HG03103 (cell line): ENCODE measurements around the gene FARS2.

Experiments
- ATAC-seq: cut with Tn5 transposase; IDR thresholded peaks from one replicate; pipeline ENCODE4 v1.9.1; 2021; ENCODE audit warnings: low read depth; ENCODE audit not compliant: unreplicated experiment

FARS2 gene

GRCh38 chr6:5732496-5732895 lies 471.2 kb downstream of the FARS2 start:
- ATAC-seq, result no peak

- no peak for ATAC-seq
Observed at GRCh38 chr6:5736016-5736738, 474.9 kb downstream of the FARS2 start.

GRCh38 chr6:5737460-5737859 lies 476.1 kb downstream of the FARS2 start:
- ATAC-seq, result no peak

- no peak for ATAC-seq
Observed at GRCh38 chr6:5738211-5738610, 476.9 kb downstream of the FARS2 start.

GRCh38 chr6:5744497-5744896 lies 483.2 kb downstream of the FARS2 start:
- no peak for ATAC-seq

GRCh38 chr6:5745081-5745480 lies 483.8 kb downstream of the FARS2 start:
- ATAC-seq, result no peak

GRCh38 chr6:5746053-5746758 lies 484.9 kb downstream of the FARS2 start:
- ATAC-seq, result no peak

GRCh38 chr6:5746759-5747130 lies 485.4 kb downstream of the FARS2 start:
- no peak for ATAC-seq

GRCh38 chr6:5747379-5747778 lies 486.1 kb downstream of the FARS2 start:
- ATAC-seq, result no peak

- no peak for ATAC-seq
Observed at GRCh38 chr6:5749016-5749650, 487.8 kb downstream of the FARS2 start.

GRCh38 chr6:5749651-5750215 lies 488.4 kb downstream of the FARS2 start:
- ATAC-seq, result no peak

- no peak for ATAC-seq
Observed at GRCh38 chr6:5751525-5752390, 490.4 kb downstream of the FARS2 start.

- no peak for ATAC-seq
Observed at GRCh38 chr6:5752391-5752680, 491.0 kb downstream of the FARS2 start.

GRCh38 chr6:5753209-5753608 lies 491.9 kb downstream of the FARS2 start:
- no peak for ATAC-seq

GRCh38 chr6:5754904-5755303 lies 493.6 kb downstream of the FARS2 start:
- no peak for ATAC-seq

GRCh38 chr6:5759571-5759970 lies 498.3 kb downstream of the FARS2 start:
- no peak for ATAC-seq

GRCh38 chr6:5761370-5761769 lies 500.1 kb downstream of the FARS2 start:
- ATAC-seq, result no peak

- ATAC-seq, result no peak
Observed at GRCh38 chr6:5762561-5762968, 501.3 kb downstream of the FARS2 start.

GRCh38 chr6:5763407-5763806 lies 502.1 kb downstream of the FARS2 start:
- no peak for ATAC-seq

GRCh38 chr6:5763871-5764270 lies 502.6 kb downstream of the FARS2 start:
- peak; percentile 32 for ATAC-seq
